Mammary epithelial cell (primary cell): Measurements from ENCODE around the gene CAP2.

Source experiments
- EZH2 ChIP-seq: IDR thresholded peaks from 2 replicates; pipeline ENCODE4 v1.6.1; 2012; ENCODE audit warnings: low read length, inconsistent platforms, borderline replicate concordance
- TF ChIP-seq, protein P1 (sequence below), 2 donors: IDR thresholded peaks in 1 of 2; conservative IDR thresholded peaks in 1 of 2; 2 replicates each; pipeline ENCODE4 v1.5.1; 2011 to 2012; ENCODE audit warnings: inconsistent platforms in 2 of 2, low read length in 2 of 2, mild to moderate bottlenecking in 2 of 2, control low read depth in 1 of 2, low read depth in 1 of 2; ENCODE audit not compliant: insufficient read depth in 1 of 2; ENCODE audit errors: extremely low read depth in 1 of 2

DNA sequence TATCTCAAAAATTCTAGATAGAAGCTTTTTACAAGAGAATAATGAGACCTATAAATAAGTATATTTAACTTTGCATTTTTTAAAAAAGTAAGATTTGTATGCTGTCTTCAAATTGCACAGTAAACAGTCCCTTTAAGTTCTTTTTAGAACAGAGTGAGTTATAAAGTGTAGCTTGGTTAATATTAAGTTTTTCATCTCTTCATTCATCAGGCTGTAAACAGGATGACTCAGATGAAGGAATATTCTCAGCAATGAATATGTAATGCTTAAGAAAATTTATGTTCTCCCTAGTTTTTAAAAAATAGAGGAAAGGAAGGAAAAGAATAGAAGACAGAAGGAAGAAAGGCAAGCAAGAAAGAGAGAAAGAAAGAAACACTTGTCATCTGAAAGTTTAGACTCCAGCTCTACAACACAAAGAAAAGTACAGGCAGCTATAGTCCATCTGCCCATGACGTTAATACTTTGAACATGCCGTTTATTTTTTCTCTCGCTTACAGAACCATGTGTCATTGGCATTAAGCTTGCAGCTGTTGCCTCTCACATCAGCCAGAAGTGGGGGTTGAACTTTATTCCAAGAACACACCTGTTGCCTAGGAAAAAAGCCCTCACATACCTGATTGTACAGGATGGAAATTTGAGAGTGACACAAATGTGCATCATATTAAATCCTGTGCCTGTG lies 36.1 kb downstream of the CAP2 start:
- TF ChIP-seq, protein P1, sequence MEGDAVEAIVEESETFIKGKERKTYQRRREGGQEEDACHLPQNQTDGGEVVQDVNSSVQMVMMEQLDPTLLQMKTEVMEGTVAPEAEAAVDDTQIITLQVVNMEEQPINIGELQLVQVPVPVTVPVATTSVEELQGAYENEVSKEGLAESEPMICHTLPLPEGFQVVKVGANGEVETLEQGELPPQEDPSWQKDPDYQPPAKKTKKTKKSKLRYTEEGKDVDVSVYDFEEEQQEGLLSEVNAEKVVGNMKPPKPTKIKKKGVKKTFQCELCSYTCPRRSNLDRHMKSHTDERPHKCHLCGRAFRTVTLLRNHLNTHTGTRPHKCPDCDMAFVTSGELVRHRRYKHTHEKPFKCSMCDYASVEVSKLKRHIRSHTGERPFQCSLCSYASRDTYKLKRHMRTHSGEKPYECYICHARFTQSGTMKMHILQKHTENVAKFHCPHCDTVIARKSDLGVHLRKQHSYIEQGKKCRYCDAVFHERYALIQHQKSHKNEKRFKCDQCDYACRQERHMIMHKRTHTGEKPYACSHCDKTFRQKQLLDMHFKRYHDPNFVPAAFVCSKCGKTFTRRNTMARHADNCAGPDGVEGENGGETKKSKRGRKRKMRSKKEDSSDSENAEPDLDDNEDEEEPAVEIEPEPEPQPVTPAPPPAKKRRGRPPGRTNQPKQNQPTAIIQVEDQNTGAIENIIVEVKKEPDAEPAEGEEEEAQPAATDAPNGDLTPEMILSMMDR (conservative IDR thresholded peaks at IDR 0.05 in 1 of 2, IDR thresholded peaks at IDR 0.05 in 1 of 2; ENCODE audit: extremely low read depth in 1 of 2, insufficient read depth in 1 of 2, low read depth in 1 of 2, low read length in 2 of 2) = no peak
- TF ChIP-seq EZH2 = no peak
